A549 (cell line): ENCODE results near the gene SPG21. TPM values are rescaled to one million over a fixed set of nuclear protein-coding genes. Genes with fewer than 3 reads are reported as not detected.

ENCODE experiments used
- ATAC-seq, 2 experiments: fragments of 200-7000 bp in 1 of 2; fragments of >200 bp in 1 of 2; cut with Nextera tagmentation in 1 of 2; cut with Tn5 transposase in 1 of 2; 3 replicates each; pipeline versions ENCODE4 v1.8.0 to v1.9.1; 2018 to 2020; ENCODE audit warnings: mild to moderate bottlenecking in 1 of 2, moderate library complexity in 1 of 2
- CTCF ChIA-PET: fragments of 300-600 bp; sonication (Branson Sonifier 250); formaldehyde crosslinking; extraction: SDS; loops from one replicate; lab custom pipeline; 2021; ENCODE audit warnings: antibody characterized with exemption, inconsistent platforms; lab: Yijun Ruan, JAX
- POLR2A ChIA-PET: fragments of 350-600 bp; formaldehyde crosslinking; extraction: SDS; loops from one replicate; lab custom pipeline; 2021; ENCODE audit warnings: antibody characterized with exemption, inconsistent platforms; lab: Yijun Ruan, JAX
- DNase-seq, 2 experiments: peaks; one replicate each; pipeline versions ENCODE4 v3.0.0 to v3.0.0-alpha.2; 2011 to 2016; ENCODE audit warnings: low read depth in 1 of 2, low spot score in 1 of 2
- FAIRE-seq: peaks from 2 replicates; lab custom pipeline; 2011; peaks lifted over from hg19 to GRCh38; lab: Jason Lieb, UNC
- H3K27ac ChIP-seq, 2 experiments: fragments of >200 bp; sonication (Bioruptor Twin); formaldehyde crosslinking; 3 replicates each; pipeline ENCODE4 v1.5.1; 2016 to 2017
- H3K4me1 ChIP-seq: fragments of >200 bp; sonication (Bioruptor Twin); formaldehyde crosslinking; 3 replicates; pipeline ENCODE4 v1.6.1; 2016
- H3K4me2 ChIP-seq: fragments of >200 bp; sonication (Bioruptor Twin); formaldehyde crosslinking; 3 replicates; pipeline ENCODE4 v1.6.1; 2016
- H3K4me3 ChIP-seq: fragments of >200 bp; sonication (Bioruptor Twin); formaldehyde crosslinking; 3 replicates; pipeline ENCODE4 v1.5.1; 2016
- H3K9me3 ChIP-seq: fragments of >200 bp; sonication (Bioruptor Twin); formaldehyde crosslinking; 3 replicates; pipeline ENCODE4 v1.6.1; 2016
- ATOH8 ChIP-seq: fragments of 250-450 bp; sonication (Bioruptor Pico); IDR thresholded peaks from 2 replicates; pipeline ENCODE4 v1.5.0; 2020; ENCODE audit warnings: low read depth, mild to moderate bottlenecking, moderate library complexity
- CBX2 ChIP-seq: fragments of 200-600 bp; sonication (generic); IDR thresholded peaks from 2 replicates; pipeline ENCODE4 v1.6.1; 2016; ENCODE audit warnings: low read depth, mild to moderate bottlenecking, borderline replicate concordance
- CHD4 ChIP-seq: fragments of 200-600 bp; sonication (generic); IDR thresholded peaks from 2 replicates; pipeline ENCODE4 v1.6.1; 2016; ENCODE audit warnings: antibody characterized with exemption, mild to moderate bottlenecking, borderline replicate concordance
- EP300 ChIP-seq, 2 experiments: fragments of >200 bp; sonication (Bioruptor Twin); formaldehyde crosslinking; IDR thresholded peaks; 2 replicates in 1 of 2; 3 replicates in 1 of 2; pipeline ENCODE4 v1.6.1; 2016 to 2017
- ESRRA ChIP-seq: fragments of 150-350 bp; IDR thresholded peaks from 2 replicates; pipeline ENCODE4 v1.6.1; 2014; ENCODE audit warnings: mild to moderate bottlenecking, low read length, borderline replicate concordance
- FOXS1 ChIP-seq: fragments of 250-450 bp; sonication (Bioruptor Pico); IDR thresholded peaks from 2 replicates; pipeline ENCODE4 v1.5.0; 2020; ENCODE audit warnings: mild to moderate bottlenecking, moderate library complexity
- GATA3 ChIP-seq: IDR thresholded peaks from 2 replicates; pipeline ENCODE4 v1.6.1; 2012; ENCODE audit warnings: borderline replicate concordance
- HDAC2 ChIP-seq: fragments of 200-600 bp; sonication (generic); IDR thresholded peaks from 2 replicates; pipeline ENCODE4 v1.6.1; 2016
- HEYL ChIP-seq: fragments of 250-450 bp; sonication (Bioruptor Pico); IDR thresholded peaks from 2 replicates; pipeline ENCODE4 v1.8.0; 2021; ENCODE audit warnings: mild to moderate bottlenecking, moderate library complexity
- HOXB5 ChIP-seq: fragments of 250-450 bp; sonication (Bioruptor Pico); IDR thresholded peaks from 2 replicates; pipeline ENCODE4 v1.5.0; 2020; ENCODE audit warnings: mild to moderate bottlenecking, moderate library complexity
- JUNB ChIP-seq: fragments of >200 bp; sonication (Bioruptor Twin); formaldehyde crosslinking; IDR thresholded peaks from 2 replicates; pipeline ENCODE4 v1.6.1; 2016
- KDM5A ChIP-seq: fragments of 200-600 bp; sonication (generic); IDR thresholded peaks from 2 replicates; pipeline ENCODE4 v1.6.1; 2016; ENCODE audit warnings: antibody characterized with exemption, mild to moderate bottlenecking
- MAZ ChIP-seq: fragments of 150-350 bp; IDR thresholded peaks from 2 replicates; pipeline ENCODE4 v1.6.1; 2014; ENCODE audit warnings: antibody characterized with exemption, low read depth, low read length, borderline replicate concordance
- NPAS2 ChIP-seq: fragments of 250-450 bp; sonication (Bioruptor Pico); IDR thresholded peaks from 2 replicates; pipeline ENCODE4 v1.8.0; 2022; ENCODE audit warnings: mild to moderate bottlenecking, moderate library complexity, borderline replicate concordance
- RAD21 ChIP-seq, 2 experiments: fragments of >200 bp in 1 of 2; sonication (Bioruptor Twin) in 1 of 2; formaldehyde crosslinking in 1 of 2; IDR thresholded peaks in 1 of 2; conservative IDR thresholded peaks in 1 of 2; 2 replicates in 1 of 2; 3 replicates in 1 of 2; pipeline ENCODE4 v1.6.1; 2012 to 2018; ENCODE audit warnings: inconsistent platforms in 1 of 2
- RARB ChIP-seq: fragments of 250-450 bp; sonication (Bioruptor Pico); IDR thresholded peaks from 2 replicates; pipeline ENCODE4 v1.8.0; 2021; ENCODE audit warnings: mild to moderate bottlenecking, moderate library complexity
- TFCP2L1 ChIP-seq: fragments of 250-450 bp; sonication (Bioruptor Pico); IDR thresholded peaks from 2 replicates; pipeline ENCODE4 v1.5.0; 2021; ENCODE audit warnings: mild to moderate bottlenecking
- USF2 ChIP-seq: fragments of 450-650 bp; IDR thresholded peaks from 2 replicates; pipeline ENCODE4 v1.6.1; 2014; ENCODE audit warnings: antibody characterized with exemption
- ZFP36 ChIP-seq: fragments of 450-650 bp; IDR thresholded peaks from 2 replicates; pipeline ENCODE4 v1.6.1; 2014; ENCODE audit warnings: borderline replicate concordance; ENCODE audit not compliant: partially characterized antibody
- ZNF302 ChIP-seq: fragments of 250-450 bp; sonication (Bioruptor Pico); IDR thresholded peaks from 2 replicates; pipeline ENCODE4 v1.9.0; 2021; ENCODE audit warnings: inconsistent platforms, mild to moderate bottlenecking, moderate library complexity
- WGBS: methylation state at CpG from one replicate; pipeline ENCODE4 v1.1.6; 2017; ENCODE audit errors: missing lambda C conversion rate; 5-methylcytosine and 5-hydroxymethylcytosine counted together
- polyA plus RNA-seq, 4 experiments: library from polyadenylated mRNA; depleted of rRNA in 3 of 4; stranded (reverse); fragments of >200 nt; fragmentation: RNase III in 1 of 4; extraction: RNeasy Plus Mini Kit Qiagen cat#74134 plus additional on column Dnase treatment in 1 of 4; gene quantifications; 2 replicates in 3 of 4; 3 replicates in 1 of 4; pipeline ENCODE4 v1.2.3, GENCODE V29; 2011 to 2017
- TF ChIP-seq, protein P1 (sequence below): IDR thresholded peaks from 2 replicates; pipeline ENCODE4 v1.6.1; 2012
- TF ChIP-seq, protein P2 (sequence below): fragments of 250-450 bp; sonication (Bioruptor Pico); IDR thresholded peaks from 2 replicates; pipeline ENCODE4 v1.5.0; 2021; ENCODE audit warnings: mild to moderate bottlenecking, moderate library complexity, borderline replicate concordance

SPG21 gene
- polyA plus RNA-seq, 2 of the 4 experiments (the other 2 are of a cell fraction), result 117 to 155 TPM

DNA sequence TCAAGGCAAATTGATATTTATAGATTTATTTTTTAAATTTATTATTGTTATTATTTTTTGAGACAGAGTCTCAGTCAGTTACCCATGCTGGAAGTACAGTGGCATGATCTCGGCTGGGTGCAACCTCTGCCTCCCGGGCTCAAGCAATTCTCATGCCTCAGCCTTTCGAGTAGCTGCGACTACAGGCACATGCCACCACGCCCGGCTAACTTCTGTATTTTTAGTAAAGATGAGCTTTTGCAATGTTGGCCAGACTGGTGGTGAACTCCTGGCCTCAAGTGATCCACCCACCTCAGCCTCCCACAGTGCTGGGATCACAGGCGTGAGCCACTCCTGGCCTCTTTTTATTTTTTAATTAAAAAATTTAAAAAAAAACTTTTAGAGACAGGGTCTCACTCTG lies 19.0 kb downstream of the SPG21 start (continued):
- TF ChIP-seq CBX2, result no peak
- TF ChIP-seq, all 56 proteins: peak for 0

DNA sequence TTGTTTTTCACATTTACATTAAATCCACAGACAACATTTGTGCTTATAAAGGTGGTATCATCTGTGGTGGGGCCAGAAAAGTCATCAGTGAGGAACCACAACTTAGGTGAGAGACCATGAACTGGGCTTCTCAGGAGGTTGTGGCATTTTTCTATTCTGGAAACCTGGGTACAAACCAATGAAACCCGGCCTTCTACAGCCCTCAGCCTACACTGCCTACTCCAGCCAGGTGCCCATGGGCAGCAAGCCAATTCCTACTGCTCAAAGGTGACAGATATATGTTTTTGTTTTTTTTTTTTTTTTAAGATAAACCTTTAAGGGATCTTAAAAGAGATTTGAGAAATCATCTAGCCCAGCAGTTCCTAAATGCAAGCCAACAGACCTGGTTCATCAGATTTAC lies 20.3 kb downstream of the SPG21 start:
- POLR2A ChIA-PET, result no interaction called here
- FAIRE-seq (no peak), DNase-seq (no peak)
- H3K27ac ChIP-seq, result no peak overlapping the region
- WGBS, result 86% methylated on average over 1 of the region's 1 CpG
- CTCF ChIA-PET, result interaction anchor here (0.6 to 0.7 kb wide), 2 partner anchors 10 to 749 kb away, joined by 3 read pairs; no protein-coding TSS in a partner anchor
- no peaks in the 10 kb centered on the region for H3K9me3 ChIP-seq
- TF ChIP-seq KDM5A (no peak), FOXS1 (no peak), RARB (CRISPR knock-in tag) (no peak), NPAS2 (CRISPR knock-in tag) (no peak), RAD21 (conservative IDR thresholded peaks at IDR 0.05 in 1 of 2, IDR thresholded peaks at IDR 0.05 in 1 of 2) (no peak), TFCP2L1 (no peak), ATOH8 (CRISPR knock-in tag) (no peak), CHD4 (no peak), MAZ (no peak), USF2 (no peak), HDAC2 (no peak), JUNB (no peak)
- TF ChIP-seq, all 56 proteins: peak for 0
- Histone ChIP-seq H3K4me2 (no peak overlapping the region), H3K4me1 (no peaks in the 10 kb centered on the region), H3K4me3 (no peak overlapping the region)
- no peak for ATAC-seq

DNA sequence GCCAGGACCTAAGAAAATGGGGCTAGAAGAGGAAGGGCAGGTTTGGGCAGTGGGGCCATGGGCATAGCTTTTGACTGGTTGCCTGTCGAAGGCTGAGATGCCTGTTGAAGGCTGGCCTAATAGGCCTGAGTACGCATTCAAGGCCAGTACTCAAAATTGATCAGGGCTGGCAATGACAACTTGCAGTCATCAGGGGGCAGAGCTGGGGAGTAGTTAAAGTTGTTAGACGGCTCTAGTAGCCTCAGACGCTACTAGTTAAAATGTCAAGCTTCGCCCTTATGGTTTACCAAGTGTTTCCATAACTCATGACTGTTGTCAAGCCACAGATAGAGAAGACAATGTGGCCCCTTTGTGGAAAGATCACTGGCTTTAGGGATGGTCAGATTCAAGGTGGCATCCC lies 28.7 kb downstream of the SPG21 start:
- TF ChIP-seq ESRRA, result no peak
- TF ChIP-seq CHD4, result no peak
- TF ChIP-seq ZFP36, result no peak
- TF ChIP-seq GATA3, result no peak
- no peak for TF ChIP-seq HEYL
- no peak for TF ChIP-seq ZNF302 (CRISPR knock-in tag)
- TF ChIP-seq, protein P1, sequence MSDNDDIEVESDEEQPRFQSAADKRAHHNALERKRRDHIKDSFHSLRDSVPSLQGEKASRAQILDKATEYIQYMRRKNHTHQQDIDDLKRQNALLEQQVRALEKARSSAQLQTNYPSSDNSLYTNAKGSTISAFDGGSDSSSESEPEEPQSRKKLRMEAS, result no peak
- TF ChIP-seq, protein P2, sequence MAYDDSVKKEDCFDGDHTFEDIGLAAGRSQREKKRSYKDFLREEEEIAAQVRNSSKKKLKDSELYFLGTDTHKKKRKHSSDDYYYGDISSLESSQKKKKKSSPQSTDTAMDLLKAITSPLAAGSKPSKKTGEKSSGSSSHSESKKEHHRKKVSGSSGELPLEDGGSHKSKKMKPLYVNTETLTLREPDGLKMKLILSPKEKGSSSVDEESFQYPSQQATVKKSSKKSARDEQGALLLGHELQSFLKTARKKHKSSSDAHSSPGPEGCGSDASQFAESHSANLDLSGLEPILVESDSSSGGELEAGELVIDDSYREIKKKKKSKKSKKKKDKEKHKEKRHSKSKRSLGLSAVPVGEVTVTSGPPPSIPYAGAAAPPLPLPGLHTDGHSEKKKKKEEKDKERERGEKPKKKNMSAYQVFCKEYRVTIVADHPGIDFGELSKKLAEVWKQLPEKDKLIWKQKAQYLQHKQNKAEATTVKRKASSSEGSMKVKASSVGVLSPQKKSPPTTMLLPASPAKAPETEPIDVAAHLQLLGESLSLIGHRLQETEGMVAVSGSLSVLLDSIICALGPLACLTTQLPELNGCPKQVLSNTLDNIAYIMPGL (CRISPR knock-in tag), result no peak
- TF ChIP-seq HOXB5, result no peak
- no peak for TF ChIP-seq EP300 (IDR thresholded peaks at IDR 0.05)
- Histone ChIP-seq H3K4me1 (no peaks in the 10 kb centered on the region), H3K4me3 (no peak overlapping the region), H3K9me3 (no peaks in the 10 kb centered on the region), H3K27ac (no peak overlapping the region), H3K4me2 (no peak overlapping the region)
- FAIRE-seq (no peak), DNase-seq (no peak), ATAC-seq (no peak)
- ChIA-PET POLR2A (no interaction called here), CTCF (no interaction called here)
- 94% methylated on average over 5 of the region's 5 CpGs for WGBS
